Activated naive CD4-positive, alpha-beta T cell treated with anti-CD3 and anti-CD28 coated beads, Interleukin-2, amount 50 U/mL, for 24 hours (primary cell): ENCODE measurements around the gene PCDHGC3.
A peak's percentile ranks its signal among the peaks of the same experiment; 100 is the strongest.

Experiments used
- H3K27ac Mint-ChIP-seq: one replicate; pipeline ENCODE4 v1.8.0; 2021; ENCODE audit warnings: mild to moderate bottlenecking, mixed read lengths
- H3K27me3 Mint-ChIP-seq: one replicate; pipeline ENCODE4 v1.8.0; 2021; ENCODE audit warnings: mixed read lengths
- H3K36me3 Mint-ChIP-seq: one replicate; pipeline ENCODE4 v1.8.0; 2021; ENCODE audit warnings: mixed read lengths
- H3K4me1 Mint-ChIP-seq: one replicate; pipeline ENCODE4 v1.8.0; 2021; ENCODE audit warnings: mixed read lengths
- H3K4me3 Mint-ChIP-seq: one replicate; pipeline ENCODE4 v1.8.0; 2021; ENCODE audit warnings: mild to moderate bottlenecking, mixed read lengths
- H3K9me3 Mint-ChIP-seq: one replicate; pipeline ENCODE4 v1.8.0; 2021; ENCODE audit warnings: mixed read lengths

Gene PCDHGC3

GRCh38 chr5:141522301-141522700, 46.5 kb downstream of the PCDHGC3 start:
- peaks cover 27% of the 10 kb centered on the region for H3K36me3 Mint-ChIP-seq
- peaks cover 46% of the 10 kb centered on the region for H3K4me1 Mint-ChIP-seq

GRCh38 chr5:141523991-141524390, 48.2 kb downstream of the PCDHGC3 start:
- H3K27me3 Mint-ChIP-seq: no peaks in the 10 kb centered on the region
- H3K9me3 Mint-ChIP-seq: no peaks in the 10 kb centered on the region
- H3K36me3 Mint-ChIP-seq: peaks cover 30% of the 10 kb centered on the region
- H3K4me3 Mint-ChIP-seq: no peak overlapping the region
- H3K4me1 Mint-ChIP-seq: peaks cover 46% of the 10 kb centered on the region
- no peak overlapping the region for H3K27ac Mint-ChIP-seq

More at GRCh38 chr5:141522301-141522700, 46.5 kb downstream of the PCDHGC3 start:
- Mint-ChIP-seq H3K9me3 (no peaks in the 10 kb centered on the region), H3K27ac (peak overlapping the region; percentile 74), H3K4me3 (no peak overlapping the region), H3K27me3 (no peaks in the 10 kb centered on the region)

GRCh38 chr5:141524604-141525597, 49.1 kb downstream of the PCDHGC3 start:
- H3K9me3 Mint-ChIP-seq: no peaks in the 10 kb centered on the region
- H3K4me1 Mint-ChIP-seq: peaks cover 46% of the 10 kb centered on the region
- H3K4me3 Mint-ChIP-seq: no peak overlapping the region
- H3K27ac Mint-ChIP-seq: peak overlapping the region; percentile 21
- H3K36me3 Mint-ChIP-seq: peaks cover 29% of the 10 kb centered on the region
- H3K27me3 Mint-ChIP-seq: no peaks in the 10 kb centered on the region

GRCh38 chr5:141525653-141526052, 49.9 kb downstream of the PCDHGC3 start:
- peaks cover 39% of the 10 kb centered on the region for H3K4me1 Mint-ChIP-seq

GRCh38 chr5:141527426-141527825, 51.7 kb downstream of the PCDHGC3 start:
- no peak overlapping the region for H3K4me3 Mint-ChIP-seq
- H3K36me3 Mint-ChIP-seq: peaks cover 20% of the 10 kb centered on the region
- peaks cover 23% of the 10 kb centered on the region for H3K4me1 Mint-ChIP-seq
- no peaks in the 10 kb centered on the region for H3K27me3 Mint-ChIP-seq
- peak overlapping the region; percentile 32 for H3K27ac Mint-ChIP-seq
- no peaks in the 10 kb centered on the region for H3K9me3 Mint-ChIP-seq

More at GRCh38 chr5:141525653-141526052, 49.9 kb downstream of the PCDHGC3 start:
- Mint-ChIP-seq H3K27me3 (no peaks in the 10 kb centered on the region), H3K27ac (no peak overlapping the region), H3K9me3 (no peaks in the 10 kb centered on the region), H3K36me3 (peaks cover 24% of the 10 kb centered on the region), H3K4me3 (no peak overlapping the region)
